Superior temporal gyrus (tissue), 1 donor: ENCODE measurements around the gene STRC.
"Not testable (repeated sequence)": the region's sequence is repeated elsewhere in the genome, so short reads cannot be mapped to it uniquely, and the experiment has no call there.

Source experiments
- DNase-seq: peaks from one replicate; pipeline ENCODE4 v3.0.0-alpha.2; 2016; ENCODE audit errors: extremely low spot score

The STRC gene

GRCh38 chr15:43563793-43564192 lies 54.8 kb downstream of the STRC start:
- not testable (repeated sequence) for DNase-seq

- DNase-seq, result not testable (repeated sequence)
Measured at GRCh38 chr15:43562753-43563152, 55.8 kb downstream of the STRC start.

DNA sequence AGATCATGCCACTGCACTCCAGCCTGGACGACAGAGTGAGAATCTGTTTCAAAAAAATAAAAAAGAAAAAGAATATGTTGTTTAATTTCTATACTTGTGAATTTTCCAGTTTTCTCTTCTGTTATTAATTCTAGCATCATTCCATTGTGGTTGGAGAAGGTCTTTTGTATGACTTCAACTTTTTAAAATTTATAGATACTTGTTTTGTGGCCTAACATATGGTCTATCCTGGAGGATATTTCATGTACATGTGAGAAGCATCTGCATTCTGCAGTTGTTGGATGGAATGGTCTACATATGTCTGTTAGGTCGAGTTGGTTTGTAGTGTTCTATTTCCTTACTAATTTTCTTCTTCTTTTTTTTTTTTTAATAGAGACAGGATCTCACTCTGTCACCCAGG lies 65.6 kb downstream of the STRC start:
- no peak for DNase-seq

DNA sequence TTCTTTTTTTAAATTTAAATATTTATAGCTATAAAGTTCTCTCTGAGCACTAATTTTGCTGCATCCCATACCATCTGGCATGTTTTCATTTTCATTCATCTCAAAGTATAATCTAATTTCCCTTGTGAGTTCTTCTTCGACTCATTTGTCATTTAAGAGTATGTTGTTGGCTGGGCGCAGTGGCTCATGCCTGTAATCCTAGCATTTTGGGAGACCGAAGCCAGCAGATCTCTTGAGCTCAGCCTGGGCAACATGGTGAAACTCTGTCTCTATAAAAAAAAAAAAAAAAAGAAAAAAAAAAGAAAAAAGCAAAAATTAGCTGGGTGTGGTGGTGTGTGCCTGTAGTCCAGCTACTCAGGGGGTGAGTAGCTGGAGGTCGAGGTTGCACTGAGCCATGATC lies 66.3 kb downstream of the STRC start:
- no peak for DNase-seq

GRCh38 chr15:43550527-43551363 lies 67.9 kb downstream of the STRC start:
- no peak for DNase-seq
